Glutamatergic neuron (in vitro differentiated cells): ENCODE data around the gene ABCA6. TPM values are rescaled to one million over a fixed set of nuclear protein-coding genes. Genes with fewer than 3 reads are reported as not detected.
"Not testable (repeated sequence)": the region's sequence is repeated elsewhere in the genome, so short reads cannot be mapped to it uniquely, and the experiment has no call there.

Source experiments
- DNase-seq: peaks from one replicate; pipeline ENCODE4 v3.0.0; 2022
- H3K27ac Mint-ChIP-seq: one replicate; pipeline ENCODE4 v1.8.0; 2020; ENCODE audit warnings: mild to moderate bottlenecking, mixed read lengths, inconsistent platforms; ENCODE audit not compliant: unreplicated experiment
- H3K27me3 Mint-ChIP-seq: one replicate; pipeline ENCODE4 v1.8.0; 2020; ENCODE audit warnings: mild to moderate bottlenecking, moderate library complexity, mixed read lengths, inconsistent platforms; ENCODE audit not compliant: unreplicated experiment
- H3K36me3 Mint-ChIP-seq: one replicate; pipeline ENCODE4 v1.8.0; 2020; ENCODE audit warnings: mild to moderate bottlenecking, mixed read lengths, inconsistent platforms; ENCODE audit not compliant: unreplicated experiment
- H3K4me1 Mint-ChIP-seq: one replicate; pipeline ENCODE4 v1.8.0; 2020; ENCODE audit warnings: mild to moderate bottlenecking, low read depth, mixed read lengths, inconsistent platforms; ENCODE audit not compliant: unreplicated experiment
- H3K4me3 Mint-ChIP-seq: one replicate; pipeline ENCODE4 v1.8.0; 2020; ENCODE audit warnings: mild to moderate bottlenecking, mixed read lengths, inconsistent platforms; ENCODE audit not compliant: unreplicated experiment
- H3K9me3 Mint-ChIP-seq: one replicate; pipeline ENCODE4 v1.8.0; 2020; ENCODE audit warnings: mild to moderate bottlenecking, moderate library complexity, mixed read lengths, inconsistent platforms; ENCODE audit not compliant: unreplicated experiment
- total RNA-seq: library from RNA; stranded (reverse); fragmentation: NEBNext Ultra II Directional; extraction: Animal tissue kit (Norgen Biotek cat#: 25700); gene quantifications from one replicate; pipeline ENCODE4 v1.2.1, GENCODE V29; 2021; ENCODE audit not compliant: unreplicated experiment
- TF ChIP-seq, protein P1 (sequence below): fragments of 200-600 bp; sonication (generic); IDR thresholded peaks from one replicate; pipeline ENCODE4 v1.5.0; 2021; ENCODE audit not compliant: partially characterized antibody, unreplicated experiment

ABCA6 gene
- total RNA-seq, 1 donor from 2014 or later: 1.6 TPM

DNA sequence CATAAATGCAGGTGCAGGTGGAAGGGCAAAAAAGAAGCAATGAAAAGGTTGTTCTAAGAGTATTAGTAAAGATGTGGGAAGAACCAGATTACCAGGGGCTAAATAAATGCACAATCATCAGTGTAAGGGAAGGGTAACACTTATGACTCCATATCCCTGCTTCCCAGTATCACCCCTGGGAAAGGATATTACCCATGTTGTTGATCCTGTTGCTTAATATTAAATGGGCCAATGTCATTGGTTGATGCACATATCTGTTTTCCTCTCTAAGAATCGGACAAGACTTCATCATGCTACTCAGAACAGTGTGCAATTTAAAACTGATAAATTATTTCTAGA is 34.7 kb upstream of the ABCA6 start:
- H3K27ac Mint-ChIP-seq: no peak overlapping the region
- TF ChIP-seq, protein P1, sequence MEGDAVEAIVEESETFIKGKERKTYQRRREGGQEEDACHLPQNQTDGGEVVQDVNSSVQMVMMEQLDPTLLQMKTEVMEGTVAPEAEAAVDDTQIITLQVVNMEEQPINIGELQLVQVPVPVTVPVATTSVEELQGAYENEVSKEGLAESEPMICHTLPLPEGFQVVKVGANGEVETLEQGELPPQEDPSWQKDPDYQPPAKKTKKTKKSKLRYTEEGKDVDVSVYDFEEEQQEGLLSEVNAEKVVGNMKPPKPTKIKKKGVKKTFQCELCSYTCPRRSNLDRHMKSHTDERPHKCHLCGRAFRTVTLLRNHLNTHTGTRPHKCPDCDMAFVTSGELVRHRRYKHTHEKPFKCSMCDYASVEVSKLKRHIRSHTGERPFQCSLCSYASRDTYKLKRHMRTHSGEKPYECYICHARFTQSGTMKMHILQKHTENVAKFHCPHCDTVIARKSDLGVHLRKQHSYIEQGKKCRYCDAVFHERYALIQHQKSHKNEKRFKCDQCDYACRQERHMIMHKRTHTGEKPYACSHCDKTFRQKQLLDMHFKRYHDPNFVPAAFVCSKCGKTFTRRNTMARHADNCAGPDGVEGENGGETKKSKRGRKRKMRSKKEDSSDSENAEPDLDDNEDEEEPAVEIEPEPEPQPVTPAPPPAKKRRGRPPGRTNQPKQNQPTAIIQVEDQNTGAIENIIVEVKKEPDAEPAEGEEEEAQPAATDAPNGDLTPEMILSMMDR: no peak
- no peak overlapping the region for H3K4me3 Mint-ChIP-seq
- peaks cover 2% of the 10 kb centered on the region for H3K4me1 Mint-ChIP-seq
- no peaks in the 10 kb centered on the region for H3K27me3 Mint-ChIP-seq
- no peaks in the 10 kb centered on the region for H3K9me3 Mint-ChIP-seq
- no peak for DNase-seq
- H3K36me3 Mint-ChIP-seq: no peaks in the 10 kb centered on the region

DNA sequence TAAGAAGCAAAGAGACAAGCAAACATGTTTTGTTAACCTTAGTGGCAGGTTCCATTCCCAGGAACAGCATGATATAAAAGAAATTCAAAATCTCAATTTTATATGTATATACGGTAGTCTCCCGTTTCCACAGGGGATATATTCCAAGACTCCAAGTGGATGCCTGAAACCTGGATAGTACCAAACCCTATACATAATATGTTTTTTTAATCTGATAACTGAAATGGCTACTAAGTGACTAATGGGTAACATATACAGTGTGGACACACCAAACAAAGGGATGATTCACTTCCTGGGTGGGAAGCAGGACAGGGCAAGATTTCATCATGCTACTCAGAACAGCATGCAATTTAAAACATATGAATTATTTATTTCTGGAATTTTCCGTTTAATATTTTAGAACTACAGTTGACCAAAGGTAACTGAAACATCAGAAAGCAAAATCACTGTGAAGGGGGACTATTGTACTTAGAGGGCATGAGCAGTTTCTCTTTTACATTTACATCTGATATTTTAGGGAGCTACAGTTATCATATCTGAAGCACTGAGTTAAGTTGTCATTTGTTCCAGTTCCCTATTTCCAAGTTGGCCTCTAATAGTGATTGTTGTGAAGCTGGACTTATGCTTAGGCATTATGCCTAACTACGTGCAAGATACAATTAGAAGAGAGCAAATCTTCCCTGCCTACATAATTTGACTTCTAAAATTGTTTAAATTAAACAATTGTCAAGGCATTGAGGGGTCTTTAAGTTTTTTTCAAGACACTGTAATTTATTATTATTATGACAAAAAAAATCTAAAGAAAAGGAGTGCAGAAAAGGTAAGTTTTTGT is 34.1 kb upstream of the ABCA6 start:
- Mint-ChIP-seq H3K27ac (peak overlapping the region; percentile 14), H3K36me3 (no peaks in the 10 kb centered on the region), H3K4me3 (no peak overlapping the region), H3K4me1 (peaks cover 2% of the 10 kb centered on the region), H3K27me3 (no peaks in the 10 kb centered on the region), H3K9me3 (no peaks in the 10 kb centered on the region)
- TF ChIP-seq, protein P1: no peak
- no peak for DNase-seq

DNA sequence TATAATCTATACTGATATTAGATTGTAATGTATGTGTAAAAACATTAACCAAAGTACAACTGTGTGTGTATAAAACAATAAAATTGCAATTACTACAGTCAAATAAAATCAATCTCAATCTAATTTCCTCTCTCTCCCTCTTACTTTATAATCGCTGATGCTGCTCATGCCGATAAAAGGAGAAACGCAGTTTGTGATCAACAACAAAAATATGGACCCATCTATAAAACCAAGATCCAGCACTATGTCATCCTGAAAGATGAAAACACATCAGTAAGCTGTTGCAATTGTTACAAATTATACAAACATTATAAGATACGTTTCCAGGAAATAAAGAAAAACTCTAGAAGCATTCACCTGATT is 33.5 kb upstream of the ABCA6 start:
- Mint-ChIP-seq H3K27ac (peak overlapping the region; percentile 14), H3K27me3 (no peaks in the 10 kb centered on the region), H3K9me3 (no peaks in the 10 kb centered on the region), H3K4me1 (peaks cover 2% of the 10 kb centered on the region), H3K36me3 (no peaks in the 10 kb centered on the region), H3K4me3 (no peak overlapping the region)
- TF ChIP-seq, protein P1: no peak
- DNase-seq: no peak

DNA sequence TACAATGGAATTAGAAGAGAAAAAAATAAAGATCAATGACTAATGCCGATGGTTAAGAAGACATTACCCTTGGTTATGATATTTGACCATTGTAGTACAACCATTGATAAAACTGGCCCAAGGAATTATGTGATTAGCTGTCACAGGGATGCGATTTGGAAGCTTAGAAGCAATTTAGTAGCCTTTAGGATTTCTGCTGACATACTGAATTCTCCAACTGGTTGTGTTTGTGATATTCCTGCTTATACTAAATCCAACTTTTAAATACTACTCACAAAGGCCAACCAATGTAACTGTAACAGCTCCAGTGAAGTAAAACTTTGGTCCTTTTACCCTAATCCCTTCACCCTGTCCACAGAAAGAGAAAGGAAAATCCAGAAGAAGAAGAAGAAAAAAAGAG is 31.4 kb upstream of the ABCA6 start:
- H3K4me1 Mint-ChIP-seq: peaks cover 2% of the 10 kb centered on the region
- no peaks in the 10 kb centered on the region for H3K36me3 Mint-ChIP-seq
- TF ChIP-seq, protein P1: no peak
- no peak for DNase-seq
- no peaks in the 10 kb centered on the region for H3K27me3 Mint-ChIP-seq
- no peaks in the 10 kb centered on the region for H3K9me3 Mint-ChIP-seq
- no peak overlapping the region for H3K4me3 Mint-ChIP-seq
- H3K27ac Mint-ChIP-seq: no peak overlapping the region

DNA sequence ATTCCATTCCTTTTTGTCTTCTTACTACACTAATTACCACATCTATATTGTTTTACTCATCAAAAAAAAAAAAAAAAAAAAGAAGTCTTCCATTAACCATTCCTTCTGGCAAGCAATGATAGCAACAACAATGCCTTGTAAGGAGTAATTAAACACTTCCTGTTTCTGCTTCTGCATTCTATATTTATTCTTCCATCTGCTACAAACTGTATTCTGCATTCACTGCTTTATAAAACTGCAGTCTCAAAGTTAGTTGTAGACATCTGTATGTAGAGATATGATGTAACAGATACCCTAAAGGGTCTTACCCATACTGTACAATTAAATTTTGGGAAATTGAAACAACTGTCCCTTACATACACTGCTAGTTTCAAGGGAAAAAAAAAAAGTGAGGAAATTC is 28.7 kb upstream of the ABCA6 start:
- DNase-seq: no peak
- no peak overlapping the region for H3K27ac Mint-ChIP-seq
- H3K27me3 Mint-ChIP-seq: no peaks in the 10 kb centered on the region
- no peaks in the 10 kb centered on the region for H3K36me3 Mint-ChIP-seq
- TF ChIP-seq, protein P1: no peak
- no peaks in the 10 kb centered on the region for H3K9me3 Mint-ChIP-seq
- peaks cover 2% of the 10 kb centered on the region for H3K4me1 Mint-ChIP-seq
- no peak overlapping the region for H3K4me3 Mint-ChIP-seq

DNA sequence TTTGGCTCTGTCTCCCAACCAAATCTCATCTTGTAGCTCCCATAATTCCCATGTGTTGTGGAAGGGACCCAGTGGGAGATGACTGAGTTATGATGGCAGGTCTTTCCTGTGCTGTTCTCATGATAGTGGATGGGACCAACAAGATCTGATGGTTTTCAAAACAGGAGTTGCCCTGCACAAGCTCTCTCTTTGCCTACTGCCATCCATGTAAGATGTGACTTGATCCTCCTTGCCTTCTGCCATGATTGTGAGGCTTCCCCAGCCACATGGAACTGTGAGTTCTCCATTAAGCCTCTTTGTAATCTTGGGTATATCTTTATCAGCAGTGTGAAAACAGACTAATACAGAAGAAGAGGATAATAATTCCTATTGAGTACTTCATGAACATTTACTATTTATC is 26.9 kb upstream of the ABCA6 start:
- H3K27ac Mint-ChIP-seq, H3K4me1 Mint-ChIP-seq, H3K4me3 Mint-ChIP-seq, DNase-seq, H3K27me3 Mint-ChIP-seq, H3K36me3 Mint-ChIP-seq, H3K9me3 Mint-ChIP-seq: not testable (repeated sequence)
